H1 (cell line): Measurements from ENCODE around the gene ADAM19. TPM values are rescaled to one million over a fixed set of nuclear protein-coding genes. Genes with fewer than 3 reads are reported as not detected.
A peak's percentile ranks its signal among the peaks of the same experiment; 100 is the strongest.

Experiments
- CTCF ChIA-PET: fragments of 300-600 bp; sonication (Branson Sonifier 250); formaldehyde crosslinking; loops from one replicate; lab custom pipeline; 2021; ENCODE audit not compliant: partially characterized antibody; lab: Charles Lee
- POLR2A ChIA-PET: fragments of 300-600 bp; sonication (Branson Sonifier 250); formaldehyde crosslinking; loops from one replicate; lab custom pipeline; 2021; ENCODE audit warnings: inconsistent platforms; ENCODE audit not compliant: partially characterized antibody; lab: Charles Lee
- DNase-seq, 2 experiments: peaks; one replicate each; pipeline versions ENCODE4 v3.0.0 to v3.0.0-alpha.2; 2010 to 2022; ENCODE audit warnings: low spot score in 2 of 2, low read depth in 1 of 2, mixed read lengths in 1 of 2
- FAIRE-seq: peaks from 2 replicates; lab custom pipeline; 2011; peaks lifted over from hg19 to GRCh38; lab: Jason Lieb, UNC
- H2AFZ ChIP-seq: 2 replicates; pipeline ENCODE4 v1.8.1; 2012; ENCODE audit warnings: low read length, inconsistent platforms
- H2AK5ac ChIP-seq: 2 replicates; pipeline ENCODE4 v1.6.1; 2013; ENCODE audit warnings: low read depth, low read length
- H2BK120ac ChIP-seq: replicated peaks from 2 replicates; pipeline ENCODE3; 2013; ENCODE audit warnings: low read depth, low read length, inconsistent platforms
- H2BK12ac ChIP-seq: 2 replicates; pipeline ENCODE4 v1.6.1; 2013; ENCODE audit warnings: low read depth, low read length
- H2BK15ac ChIP-seq: 2 replicates; pipeline ENCODE4 v1.6.1; 2013; ENCODE audit warnings: low read length
- H2BK20ac ChIP-seq: 2 replicates; pipeline ENCODE4 v1.6.1; 2013; ENCODE audit warnings: low read length
- H2BK5ac ChIP-seq: 2 replicates; pipeline ENCODE4 v1.6.1; 2013; ENCODE audit warnings: low read depth, low read length
- H3K14ac ChIP-seq: 2 replicates; pipeline ENCODE4 v1.6.1; 2013; ENCODE audit warnings: inconsistent platforms; ENCODE audit not compliant: insufficient read length
- H3K18ac ChIP-seq: 2 replicates; pipeline ENCODE4 v1.6.1; 2013; ENCODE audit warnings: low read length; ENCODE audit errors: extremely low read depth
- H3K23ac ChIP-seq: 2 replicates; pipeline ENCODE4 v1.6.1; 2013; ENCODE audit warnings: inconsistent platforms; ENCODE audit not compliant: insufficient read length
- H3K23me2 ChIP-seq: 2 replicates; pipeline ENCODE4 v1.6.1; 2013; ENCODE audit warnings: low read depth, low read length
- H3K27ac ChIP-seq: 2 replicates; pipeline ENCODE4 v1.6.1; 2011; ENCODE audit warnings: low read depth, low read length, inconsistent platforms
- H3K27me3 ChIP-seq, 4 experiments: replicated peaks in 1 of 4; 1 replicate in 1 of 4; 2 replicates in 3 of 4; pipeline versions ENCODE4 v1.6.1 to v1.8.1; 2011 to 2013; ENCODE audit warnings: low read length in 3 of 4, mild to moderate bottlenecking in 3 of 4, inconsistent platforms in 2 of 4, mixed read lengths in 2 of 4, moderate library complexity in 1 of 4; ENCODE audit not compliant: control insufficient read depth in 3 of 4, insufficient read depth in 3 of 4; ENCODE audit errors: extremely low read depth in 1 of 4
- H3K36me3 ChIP-seq, 4 experiments: 2 replicates each; pipeline versions ENCODE4 v1.6.1 to v1.8.1; 2011 to 2013; ENCODE audit warnings: mild to moderate bottlenecking in 4 of 4, low read length in 3 of 4, moderate library complexity in 2 of 4, control low read depth in 1 of 4, inconsistent platforms in 1 of 4; ENCODE audit not compliant: insufficient read depth in 4 of 4, control insufficient read depth in 2 of 4
- H3K4ac ChIP-seq: replicated peaks from 2 replicates; pipeline ENCODE3; 2013; ENCODE audit warnings: low read length, low read depth, mixed read lengths, inconsistent platforms; ENCODE audit not compliant: insufficient read length
- H3K4me1 ChIP-seq, 4 experiments: replicated peaks in 1 of 4; 1 replicate in 1 of 4; 2 replicates in 3 of 4; pipeline versions ENCODE4 v1.6.1 to v1.8.1; 2011 to 2013; ENCODE audit warnings: low read length in 3 of 4, inconsistent platforms in 2 of 4, mixed read lengths in 1 of 4; ENCODE audit not compliant: insufficient read depth in 4 of 4, control insufficient read depth in 3 of 4
- H3K4me2 ChIP-seq, 2 experiments: 2 replicates each; pipeline versions ENCODE4 v1.6.1 to v1.8.1; 2011 to 2013; ENCODE audit warnings: low read depth in 2 of 2, low read length in 2 of 2, control low read depth in 1 of 2, inconsistent platforms in 1 of 2, mild to moderate bottlenecking in 1 of 2; ENCODE audit not compliant: insufficient read depth in 1 of 2
- H3K4me3 ChIP-seq, 4 experiments: fragments of 200-600, 300-600 bp in 1 of 4; sonication (generic), shearing (Covaris generic), sonication (Bioruptor Twin) in 1 of 4; 2 replicates each; pipeline versions ENCODE4 v1.5.1 to v1.8.1; 2011 to 2016; ENCODE audit warnings: low read length in 4 of 4, low read depth in 3 of 4, control low read depth in 2 of 4, inconsistent platforms in 2 of 4, mild to moderate bottlenecking in 2 of 4, mixed read lengths in 1 of 4, moderate library complexity in 1 of 4; ENCODE audit not compliant: insufficient read depth in 2 of 4; ENCODE audit errors: extremely low read depth in 1 of 4
- H3K56ac ChIP-seq: replicated peaks from 2 replicates; pipeline ENCODE3; 2013; ENCODE audit warnings: low read depth, mild to moderate bottlenecking, mixed read lengths, low read length, inconsistent platforms; ENCODE audit not compliant: insufficient read length
- H3K79me1 ChIP-seq: 2 replicates; pipeline ENCODE4 v1.6.1; 2013; ENCODE audit warnings: low read depth, low read length, control low read depth
- H3K79me2 ChIP-seq, 2 experiments: 2 replicates each; pipeline versions ENCODE4 v1.6.1 to v1.8.1; 2012 to 2013; ENCODE audit warnings: low read length in 2 of 2, mild to moderate bottlenecking in 2 of 2, inconsistent platforms in 1 of 2; ENCODE audit not compliant: insufficient read depth in 2 of 2, control insufficient read depth in 1 of 2
- H3K9ac ChIP-seq, 4 experiments: replicated peaks in 1 of 4; 1 replicate in 1 of 4; 2 replicates in 3 of 4; pipeline versions ENCODE4 v1.6.1 to v1.8.1; 2011 to 2013; ENCODE audit warnings: low read depth in 3 of 4, low read length in 3 of 4, control low read depth in 2 of 4, mild to moderate bottlenecking in 2 of 4, moderate library complexity in 2 of 4, inconsistent platforms in 1 of 4; ENCODE audit errors: extremely low read depth in 1 of 4
- H3K9me3 ChIP-seq, 2 experiments: 2 replicates each; pipeline versions ENCODE4 v1.6.1 to v1.8.1; 2012 to 2013; ENCODE audit warnings: mild to moderate bottlenecking in 2 of 2, moderate library complexity in 2 of 2, control low read depth in 1 of 2, inconsistent platforms in 1 of 2, low read depth in 1 of 2, low read length in 1 of 2, mixed read lengths in 1 of 2; ENCODE audit not compliant: insufficient read depth in 2 of 2
- H4K20me1 ChIP-seq, 2 experiments: replicated peaks in 1 of 2; 2 replicates each; pipeline versions ENCODE3 to v1.8.1; 2011 to 2013; ENCODE audit warnings: inconsistent platforms in 2 of 2, low read length in 2 of 2, mild to moderate bottlenecking in 1 of 2; ENCODE audit not compliant: insufficient read depth in 2 of 2, control insufficient read depth in 1 of 2
- H4K5ac ChIP-seq: 2 replicates; pipeline ENCODE4 v1.6.1; 2013; ENCODE audit warnings: low read length, low read depth, mixed read lengths, inconsistent platforms; ENCODE audit not compliant: insufficient read length
- H4K8ac ChIP-seq: 2 replicates; pipeline ENCODE4 v1.8.0; 2013; ENCODE audit warnings: mild to moderate bottlenecking, moderate library complexity, low read length, inconsistent platforms; ENCODE audit not compliant: insufficient read depth; ENCODE audit errors: extremely low read depth
- H4K91ac ChIP-seq: replicated peaks from 2 replicates; pipeline ENCODE3; 2013; ENCODE audit warnings: low read length, mixed read lengths, inconsistent platforms; ENCODE audit not compliant: insufficient read length
- CBX8 ChIP-seq: fragments of 300-800, 300-1000 bp; sonication (generic); IDR thresholded peaks from 2 replicates; pipeline ENCODE4 v1.7.1; 2016; ENCODE audit warnings: low read depth, low read length, borderline replicate concordance
- JUN ChIP-seq: IDR thresholded peaks from 2 replicates; pipeline ENCODE4 v1.6.1; 2011; ENCODE audit warnings: low read depth, mild to moderate bottlenecking, improper control_type of control experiment, low read length
- JUND ChIP-seq: IDR thresholded peaks from 2 replicates; pipeline ENCODE4 v1.6.1; 2011; ENCODE audit warnings: mild to moderate bottlenecking, improper control_type of control experiment, low read length
- WGBS, 2 experiments: shearing (Covaris generic) in 1 of 2; methylation state at CpG; one replicate each; pipeline versions ENCODE4 v1.1.6 to v1.1.7; 2013 to 2015; ENCODE audit warnings: low lambda C conversion rate in 2 of 2, mixed read lengths in 2 of 2, inconsistent platforms in 1 of 2, low coverage in 1 of 2, missing lambda C conversion rate in 1 of 2; ENCODE audit not compliant: insufficient replicate concordance in 2 of 2, insufficient coverage in 1 of 2, insufficient read length in 1 of 2; ENCODE audit errors: extremely low coverage in 1 of 2, missing lambda C conversion rate in 1 of 2; 5-methylcytosine and 5-hydroxymethylcytosine counted together
- polyA plus RNA-seq, 7 experiments: library from polyadenylated mRNA; depleted of rRNA in 3 of 7; stranded (reverse) in 5 of 7; unstranded in 2 of 7; fragments of >200 nt in 5 of 7; fragments of 200-250 nt in 2 of 7; gene quantifications; 1 replicate in 5 of 7; 2 replicates in 1 of 7; 4 replicates in 1 of 7; pipeline versions ENCODE4 v1.2.1 to v1.2.3, GENCODE V29; 2011 to 2013; ENCODE audit warnings: missing spikeins in 2 of 7, mixed read lengths in 2 of 7
- total RNA-seq: library from RNA; stranded (reverse); fragmentation: NEBNext Ultra II Directional; extraction: Animal tissue kit (Norgen Biotek cat#: 25700); gene quantifications from 2 replicates; pipeline ENCODE4 v1.2.1, GENCODE V29; 2021

The ADAM19 gene
- total and polyA plus RNA-seq, 2 of the 8 experiments (the other 6 are each of a cell fraction or from before 2014, with no cell fraction given), result 6.5 to 22.7 TPM

DNA sequence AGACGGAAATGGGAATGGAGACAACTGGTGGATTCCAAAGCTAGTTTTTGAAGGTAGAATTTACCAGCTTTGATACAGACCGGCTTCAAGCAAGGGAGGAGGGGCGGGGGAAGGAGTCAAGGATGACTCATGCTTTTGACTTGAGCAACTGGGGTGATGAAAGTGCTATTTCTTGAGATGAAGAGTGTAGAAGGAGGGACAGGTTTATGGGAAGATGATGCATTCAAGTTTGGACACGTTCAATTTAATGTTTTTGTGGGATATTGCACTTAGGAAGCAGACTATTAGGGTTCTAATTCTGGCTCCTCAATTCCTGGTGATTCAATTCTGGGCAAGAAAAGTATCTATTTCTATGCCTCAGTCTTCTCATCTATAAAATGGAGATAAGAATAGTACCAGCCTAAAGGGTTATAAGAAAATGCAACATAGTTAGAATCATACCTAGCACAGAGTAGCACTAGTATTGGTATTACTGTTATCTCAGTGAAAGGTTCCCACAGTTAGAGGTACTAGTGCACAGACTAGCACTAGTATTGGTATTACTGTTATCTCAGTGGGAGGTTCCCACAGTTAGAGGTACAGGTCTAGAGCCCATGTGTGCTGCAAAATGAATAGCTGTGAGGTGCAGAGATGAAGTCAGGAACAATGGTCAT lies 110.9 kb downstream of the ADAM19 start:
- FAIRE-seq (no peak), DNase-seq (no peak)
- Histone ChIP-seq H2BK12ac (no peak overlapping the region), H3K9ac (no peak overlapping the region), H3K79me2 (no peaks in the 10 kb centered on the region), H3K4me2 (peak overlapping the region; percentile 11 to 55; a peak in 1 of 4 replicates), H3K4me1 (peaks cover 0 to 4% (median under 1%) of the 10 kb centered on the region in 4 experiments; a peak in 3 of 7 replicates), H2BK15ac (no peak overlapping the region), H4K5ac (no peak overlapping the region), H4K8ac (no peak overlapping the region), H2AK5ac (no peak overlapping the region), H3K14ac (no peak overlapping the region), H2AFZ (no peak overlapping the region), H4K20me1 (no peaks in the 10 kb centered on the region), H2BK5ac (no peak overlapping the region), H3K23me2 (peaks cover 6% of the 10 kb centered on the region; the same call in 1 of the 2 replicates), H3K36me3 (no peaks in the 10 kb centered on the region), H3K4me3 (no peak overlapping the region), H2BK120ac (no peak overlapping the region), H3K9me3 (no peaks in the 10 kb centered on the region), H2BK20ac (no peak overlapping the region), H3K79me1 (no peaks in the 10 kb centered on the region; the same call in 1 of the 2 replicates), H3K4ac (no peak overlapping the region), H3K23ac (no peak overlapping the region), H3K27ac (no peak overlapping the region), H3K18ac (no peak overlapping the region), H3K56ac (no peak overlapping the region), H4K91ac (no peak overlapping the region), H3K27me3 (peaks cover 9 to 25% (median 17%) of the 10 kb centered on the region in 4 experiments; a peak in 6 of 7 replicates)
- ChIA-PET CTCF (interaction anchor here (0.9 to 10.0 kb wide), 12 partner anchors 7 to 274 kb away, joined by 3 to 112 read pairs (median 4); no protein-coding TSS in a partner anchor), POLR2A (no interaction called here)
- WGBS, 2 experiments, result 24% methylated on average over 4 of the region's 4 CpGs; no CpG with 5 or more reads in 1 of the 2 experiments
- TF ChIP-seq CBX8 (no peak), JUN (0 out of 2 replicates have a peak, but pooled peaks have one; percentile 13), JUND (peak; percentile 88)
